Glutamatergic neuron (in vitro differentiated cells): ENCODE results near the gene DTX4. TPM values are rescaled to one million over a fixed set of nuclear protein-coding genes. Genes with fewer than 3 reads are reported as not detected.

Experiments used
- DNase-seq: peaks from one replicate; pipeline ENCODE4 v3.0.0; 2022
- H3K27ac Mint-ChIP-seq: one replicate; pipeline ENCODE4 v1.8.0; 2020; ENCODE audit warnings: mild to moderate bottlenecking, mixed read lengths, inconsistent platforms; ENCODE audit not compliant: unreplicated experiment
- H3K27me3 Mint-ChIP-seq: one replicate; pipeline ENCODE4 v1.8.0; 2020; ENCODE audit warnings: mild to moderate bottlenecking, moderate library complexity, mixed read lengths, inconsistent platforms; ENCODE audit not compliant: unreplicated experiment
- H3K36me3 Mint-ChIP-seq: one replicate; pipeline ENCODE4 v1.8.0; 2020; ENCODE audit warnings: mild to moderate bottlenecking, mixed read lengths, inconsistent platforms; ENCODE audit not compliant: unreplicated experiment
- H3K4me1 Mint-ChIP-seq: one replicate; pipeline ENCODE4 v1.8.0; 2020; ENCODE audit warnings: mild to moderate bottlenecking, low read depth, mixed read lengths, inconsistent platforms; ENCODE audit not compliant: unreplicated experiment
- H3K4me3 Mint-ChIP-seq: one replicate; pipeline ENCODE4 v1.8.0; 2020; ENCODE audit warnings: mild to moderate bottlenecking, mixed read lengths, inconsistent platforms; ENCODE audit not compliant: unreplicated experiment
- H3K9me3 Mint-ChIP-seq: one replicate; pipeline ENCODE4 v1.8.0; 2020; ENCODE audit warnings: mild to moderate bottlenecking, moderate library complexity, mixed read lengths, inconsistent platforms; ENCODE audit not compliant: unreplicated experiment
- CTCF ChIP-seq: fragments of 200-600 bp; sonication (generic); IDR thresholded peaks from one replicate; pipeline ENCODE4 v1.5.0; 2021; ENCODE audit not compliant: partially characterized antibody, unreplicated experiment
- total RNA-seq: library from RNA; stranded (reverse); fragmentation: NEBNext Ultra II Directional; extraction: Animal tissue kit (Norgen Biotek cat#: 25700); gene quantifications from one replicate; pipeline ENCODE4 v1.2.1, GENCODE V29; 2021; ENCODE audit not compliant: unreplicated experiment

The DTX4 gene
- total RNA-seq, 1 donor from 2014 or later: 4.1 TPM

GRCh38 chr11:59197991-59198390 lies 26.1 kb downstream of the DTX4 start:
- Mint-ChIP-seq H3K4me1 (no peaks in the 10 kb centered on the region), H3K36me3 (no peaks in the 10 kb centered on the region), H3K4me3 (no peak overlapping the region), H3K27me3 (no peaks in the 10 kb centered on the region), H3K27ac (no peak overlapping the region), H3K9me3 (peaks cover 1% of the 10 kb centered on the region)
- no peak for DNase-seq
- TF ChIP-seq CTCF: no peak

- H3K4me3 Mint-ChIP-seq: no peak overlapping the region
- H3K4me1 Mint-ChIP-seq: no peaks in the 10 kb centered on the region
- H3K27me3 Mint-ChIP-seq: no peaks in the 10 kb centered on the region
- no peak for DNase-seq
- H3K36me3 Mint-ChIP-seq: no peaks in the 10 kb centered on the region
- no peak for TF ChIP-seq CTCF
- no peak overlapping the region for H3K27ac Mint-ChIP-seq
- H3K9me3 Mint-ChIP-seq: peaks cover 1% of the 10 kb centered on the region
Measured at GRCh38 chr11:59198726-59199125, 26.8 kb downstream of the DTX4 start.

DNA sequence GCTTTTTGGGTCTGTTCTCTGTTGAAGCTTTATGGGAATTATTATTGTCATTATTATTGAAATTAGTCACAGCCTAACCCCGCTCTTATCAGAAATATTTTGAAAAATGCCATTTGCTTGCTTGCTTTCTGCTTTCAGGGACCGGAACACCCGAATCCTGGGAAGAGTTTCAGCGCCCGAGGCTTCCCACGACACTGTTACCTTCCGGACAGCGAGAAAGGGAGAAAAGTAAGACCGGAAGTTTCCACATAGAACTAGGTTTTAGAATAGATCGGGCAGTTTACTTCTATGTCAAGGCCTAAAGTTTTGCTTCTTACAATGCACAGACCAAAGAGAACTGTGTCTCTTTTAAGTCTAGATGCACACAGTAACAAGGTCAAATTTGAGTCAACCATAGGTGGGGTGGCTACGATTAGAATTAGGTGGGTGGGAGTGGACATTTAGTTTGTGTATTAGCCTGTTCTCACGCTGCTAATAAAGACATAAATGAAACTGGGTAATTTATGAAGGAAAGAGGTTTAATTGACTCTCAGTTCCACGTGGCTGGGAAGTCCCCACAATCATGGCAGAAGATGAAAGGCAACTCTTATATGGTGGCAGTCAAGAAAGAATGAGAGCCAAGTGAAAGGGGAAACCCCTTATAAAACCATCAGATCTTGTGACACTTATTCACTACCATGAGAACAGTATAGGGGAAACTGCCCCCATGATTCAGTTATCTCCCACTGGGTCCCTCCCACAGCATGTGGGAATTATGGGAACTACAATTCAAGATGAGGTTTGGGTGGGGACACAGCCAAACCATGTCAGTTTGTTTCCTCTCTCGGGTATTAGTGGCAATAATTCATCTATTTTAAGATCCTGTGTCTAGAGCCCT lies 27.9 kb downstream of the DTX4 start:
- Mint-ChIP-seq H3K36me3 (no peaks in the 10 kb centered on the region), H3K4me1 (no peaks in the 10 kb centered on the region), H3K27ac (no peak overlapping the region), H3K4me3 (no peak overlapping the region), H3K27me3 (peaks cover 2% of the 10 kb centered on the region), H3K9me3 (peaks cover 1% of the 10 kb centered on the region)
- no peak for TF ChIP-seq CTCF
- DNase-seq: no peak

GRCh38 chr11:59200423-59200746 lies 28.5 kb downstream of the DTX4 start:
- peaks cover 2% of the 10 kb centered on the region for H3K27me3 Mint-ChIP-seq
- no peaks in the 10 kb centered on the region for H3K36me3 Mint-ChIP-seq
- DNase-seq: no peak
- no peak overlapping the region for H3K4me3 Mint-ChIP-seq
- H3K4me1 Mint-ChIP-seq: no peaks in the 10 kb centered on the region
- TF ChIP-seq CTCF: no peak
- peaks cover 1% of the 10 kb centered on the region for H3K9me3 Mint-ChIP-seq
- no peak overlapping the region for H3K27ac Mint-ChIP-seq

GRCh38 chr11:59201353-59201752 lies 29.4 kb downstream of the DTX4 start:
- no peaks in the 10 kb centered on the region for H3K36me3 Mint-ChIP-seq
- peak; percentile 23 for TF ChIP-seq CTCF
- peaks cover 1% of the 10 kb centered on the region for H3K9me3 Mint-ChIP-seq
- peaks cover 2% of the 10 kb centered on the region for H3K27me3 Mint-ChIP-seq
- H3K4me1 Mint-ChIP-seq: no peaks in the 10 kb centered on the region
- H3K27ac Mint-ChIP-seq: no peak overlapping the region
- no peak for DNase-seq
- no peak overlapping the region for H3K4me3 Mint-ChIP-seq
